Suprapubic skin (tissue), 4 donors: ENCODE data around the gene BNIP2. TPM values are rescaled to one million over a fixed set of nuclear protein-coding genes. Genes with fewer than 3 reads are reported as not detected.

ENCODE experiments used
- DNase-seq, 2 donors: peaks; one replicate each; pipeline ENCODE4 v3.0.0-alpha.2; 2019; ENCODE audit warnings: low spot score in 2 of 2
- H3K27ac ChIP-seq: fragments of 200-600 bp; sonication (generic); one replicate; pipeline ENCODE4 v1.5.1; 2019
- H3K27me3 ChIP-seq: fragments of 200-600 bp; sonication (generic); one replicate; pipeline ENCODE4 v1.5.1; 2019
- H3K36me3 ChIP-seq: fragments of 200-600 bp; sonication (generic); one replicate; pipeline ENCODE4 v1.5.1; 2019
- H3K4me1 ChIP-seq: fragments of 200-600 bp; sonication (generic); one replicate; pipeline ENCODE4 v1.5.1; 2019
- H3K4me3 ChIP-seq: fragments of 200-600 bp; sonication (generic); one replicate; pipeline ENCODE4 v1.5.1; 2019; ENCODE audit warnings: mild to moderate bottlenecking
- H3K9me3 ChIP-seq: fragments of 200-600 bp; sonication (generic); one replicate; pipeline ENCODE4 v1.5.1; 2019
- CTCF ChIP-seq, 2 donors: fragments of 200-600 bp in 1 of 2; fragments of 450-650 bp in 1 of 2; sonication (generic) in 1 of 2; IDR thresholded peaks; one replicate each; pipeline ENCODE4 v1.5.1; 2016 to 2019; ENCODE audit warnings: antibody characterized with exemption in 2 of 2, mild to moderate bottlenecking in 1 of 2, moderate library complexity in 1 of 2
- EP300 ChIP-seq: sonication (generic); formaldehyde crosslinking; IDR thresholded peaks from one replicate; pipeline ENCODE4 v1.6.1; 2017; ENCODE audit warnings: antibody characterized with exemption
- POLR2A ChIP-seq, 2 donors: fragments of 450-650 bp; IDR thresholded peaks; one replicate each; pipeline ENCODE4 v1.6.1; 2017; ENCODE audit warnings: antibody characterized with exemption in 2 of 2, mild to moderate bottlenecking in 2 of 2, moderate library complexity in 2 of 2
- POLR2AphosphoS5 ChIP-seq, 3 donors: sonication (generic); formaldehyde crosslinking; IDR thresholded peaks; one replicate each; pipeline ENCODE4 v1.6.1; 2017; ENCODE audit warnings: antibody characterized with exemption in 3 of 3
- WGBS: methylation state at CpG from one replicate; pipeline ENCODE4 v1.1.5; 2018; 5-methylcytosine and 5-hydroxymethylcytosine counted together
- total RNA-seq, 4 donors: library from RNA; depleted of rRNA; stranded (reverse); fragments of >200 nt; gene quantifications; one replicate each; pipeline ENCODE4 v1.1.0, GENCODE V29; 2016

BNIP2 gene, protein sequence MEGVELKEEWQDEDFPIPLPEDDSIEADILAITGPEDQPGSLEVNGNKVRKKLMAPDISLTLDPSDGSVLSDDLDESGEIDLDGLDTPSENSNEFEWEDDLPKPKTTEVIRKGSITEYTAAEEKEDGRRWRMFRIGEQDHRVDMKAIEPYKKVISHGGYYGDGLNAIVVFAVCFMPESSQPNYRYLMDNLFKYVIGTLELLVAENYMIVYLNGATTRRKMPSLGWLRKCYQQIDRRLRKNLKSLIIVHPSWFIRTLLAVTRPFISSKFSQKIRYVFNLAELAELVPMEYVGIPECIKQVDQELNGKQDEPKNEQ
- 100 to 1,000 TPM in 3 of 4 donors, 10 to 100 TPM in 1; 95.4 to 146 (median 114) TPM for total RNA-seq

DNA sequence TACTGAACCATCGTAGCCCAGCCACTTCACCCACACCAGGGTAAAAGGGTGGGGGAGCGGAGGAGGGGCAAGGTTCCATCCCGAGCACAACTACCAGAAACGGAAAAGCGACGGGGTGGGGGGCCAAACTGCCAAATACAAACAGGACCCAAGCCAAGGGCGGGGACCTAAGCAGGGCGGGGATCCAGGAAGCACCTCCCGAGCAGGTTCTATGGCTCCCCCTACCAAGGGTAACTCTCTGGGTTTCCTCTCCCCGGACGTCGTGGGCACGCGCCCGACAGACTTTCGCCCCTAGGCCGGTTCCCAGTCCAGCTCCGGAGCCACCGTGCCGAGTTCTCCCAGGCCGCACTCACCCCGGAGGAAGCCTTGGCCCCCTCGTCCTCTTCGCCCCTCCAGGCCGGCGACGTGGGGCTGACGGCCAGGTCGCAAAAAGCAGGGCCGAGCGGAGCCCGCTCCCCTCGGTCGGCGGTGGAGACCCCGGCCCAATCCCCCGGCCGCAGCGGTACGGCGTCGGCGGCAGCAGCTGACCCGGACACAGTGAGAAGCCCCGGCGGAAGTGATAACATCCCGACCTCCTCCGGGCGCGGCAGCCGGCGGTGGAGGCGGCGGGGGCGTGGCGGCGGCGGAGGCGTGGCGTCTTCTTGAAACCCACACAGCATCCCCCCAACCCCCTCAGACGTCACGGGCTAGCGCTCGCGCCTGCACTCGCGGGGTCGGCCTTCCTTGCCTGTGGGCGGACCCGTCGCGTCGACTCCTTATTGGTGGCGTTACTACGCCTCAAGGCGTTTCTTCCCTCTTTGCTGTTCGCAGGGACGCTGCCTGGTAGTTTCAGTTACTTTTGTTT, at the start of gene BNIP2:
Gene BNIP2, minus strand, starts transcription at position 539 of the 844 bp plus-strand sequence. CDS start 6,863 bp downstream, outside the sequence.
- TF ChIP-seq POLR2A (IDR thresholded peaks at IDR 0.05) (peak; percentile 16 to 91), CTCF (IDR thresholded peaks at IDR 0.05) (no peak), POLR2AphosphoS5 (IDR thresholded peaks at IDR 0.05) (peak; percentile 84 to 93 (median 92)), EP300 (no peak)
- WGBS = 0% methylated on average over 37 of the region's 78 CpGs
- Histone ChIP-seq H3K27me3 (no peaks in the 10 kb centered on the region), H3K4me3 (peak within 1 kb of the TSS; percentile 98), H3K9me3 (no peaks in the 10 kb centered on the region), H3K4me1 (peaks cover 52% of the 10 kb centered on the region), H3K36me3 (no peaks in the 10 kb centered on the region), H3K27ac (peak within 1 kb of the TSS; percentile 100)
- peak; percentile 100 for DNase-seq

DNA sequence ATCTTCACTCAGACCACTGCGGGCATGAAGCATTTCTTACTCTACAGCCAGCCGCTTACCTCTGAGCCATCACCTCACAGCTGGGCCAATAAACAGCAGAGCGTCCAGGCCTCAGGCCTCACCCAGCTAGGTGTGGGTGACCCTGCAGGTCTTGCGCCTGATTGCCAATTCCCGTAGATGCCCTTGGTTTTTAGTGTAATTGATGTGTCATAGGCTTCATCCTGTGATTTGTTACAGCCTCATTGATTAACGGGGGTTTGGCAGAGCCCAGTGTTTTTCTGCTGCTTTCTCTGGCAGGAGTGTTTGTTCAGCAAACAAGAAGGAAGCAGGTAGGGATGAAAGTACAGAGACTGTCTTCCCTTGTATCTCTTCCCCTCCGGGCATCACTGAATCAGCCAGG, 49.6 kb upstream of the BNIP2 start:
- no peak overlapping the region for H3K27ac ChIP-seq
- H3K27me3 ChIP-seq = peaks cover 10% of the 10 kb centered on the region
- TF ChIP-seq CTCF (IDR thresholded peaks at IDR 0.05) = no peak
- TF ChIP-seq POLR2A (IDR thresholded peaks at IDR 0.05) = no peak
- TF ChIP-seq EP300 = no peak
- no peak for TF ChIP-seq POLR2AphosphoS5 (IDR thresholded peaks at IDR 0.05)
- no peaks in the 10 kb centered on the region for H3K4me1 ChIP-seq
- no peak overlapping the region for H3K4me3 ChIP-seq
- H3K9me3 ChIP-seq = no peaks in the 10 kb centered on the region
- H3K36me3 ChIP-seq = no peaks in the 10 kb centered on the region
- DNase-seq = no peak
- 86% methylated on average over 7 of the region's 7 CpGs for WGBS

DNA sequence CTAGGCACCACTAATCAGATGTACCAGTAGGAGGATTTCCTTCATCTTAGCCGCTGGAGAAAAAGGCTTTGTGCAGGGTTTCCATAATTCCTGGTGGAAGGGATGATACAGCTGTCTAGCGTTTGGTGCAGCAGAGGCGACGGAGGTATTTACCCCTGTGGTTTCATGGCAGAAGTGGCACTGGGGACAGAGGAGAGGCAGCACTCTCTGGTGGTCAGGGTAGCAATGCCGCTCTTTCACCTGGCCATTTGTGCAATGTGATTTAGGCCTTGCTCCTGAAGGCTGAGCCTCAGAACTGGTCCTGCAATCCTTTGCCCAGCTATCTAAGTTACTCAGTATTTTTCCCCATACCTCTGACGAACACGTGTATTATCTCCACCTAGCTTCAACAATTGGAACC, 47.1 kb upstream of the BNIP2 start:
- Histone ChIP-seq H3K9me3 (no peaks in the 10 kb centered on the region), H3K27ac (no peak overlapping the region), H3K36me3 (no peaks in the 10 kb centered on the region), H3K4me1 (no peaks in the 10 kb centered on the region), H3K4me3 (no peak overlapping the region), H3K27me3 (peaks cover 12% of the 10 kb centered on the region)
- TF ChIP-seq POLR2AphosphoS5 (IDR thresholded peaks at IDR 0.05) (no peak), EP300 (no peak), CTCF (IDR thresholded peaks at IDR 0.05) (no peak), POLR2A (IDR thresholded peaks at IDR 0.05) (no peak)
- 89% methylated on average over 7 of the region's 7 CpGs for WGBS
- DNase-seq = no peak

GRCh38 chr15:59725151-59725486, 36.0 kb upstream of the BNIP2 start:
- WGBS = 33% methylated on average over 3 of the region's 3 CpGs
- no peak overlapping the region for H3K4me3 ChIP-seq
- TF ChIP-seq EP300 = no peak
- peak in 1 of 2 donors; percentile 1 for TF ChIP-seq CTCF (IDR thresholded peaks at IDR 0.05)

GRCh38 chr15:59723687-59724346, 34.7 kb upstream of the BNIP2 start:
- Histone ChIP-seq H3K36me3 (no peaks in the 10 kb centered on the region), H3K4me3 (no peak overlapping the region), H3K4me1 (no peaks in the 10 kb centered on the region), H3K27ac (no peak overlapping the region), H3K9me3 (no peaks in the 10 kb centered on the region), H3K27me3 (peaks cover under 1% of the 10 kb centered on the region)
- TF ChIP-seq CTCF (IDR thresholded peaks at IDR 0.05) (no peak), POLR2AphosphoS5 (IDR thresholded peaks at IDR 0.05) (no peak), POLR2A (IDR thresholded peaks at IDR 0.05) (no peak), EP300 (no peak)
- WGBS = 68% methylated on average over 7 of the region's 7 CpGs
- no peak for DNase-seq

More at GRCh38 chr15:59725151-59725486, 36.0 kb upstream of the BNIP2 start:
- Histone ChIP-seq H3K27ac (no peak overlapping the region), H3K4me1 (no peaks in the 10 kb centered on the region), H3K27me3 (peaks cover 9% of the 10 kb centered on the region), H3K36me3 (no peaks in the 10 kb centered on the region), H3K9me3 (no peaks in the 10 kb centered on the region)
- no peak for DNase-seq
